H1 (cell line): ENCODE data around the gene TSSK6. TPM values are rescaled to one million over a fixed set of nuclear protein-coding genes. Genes with fewer than 3 reads are reported as not detected.

Experiments used
- CTCF ChIA-PET: fragments of 300-600 bp; sonication (Branson Sonifier 250); formaldehyde crosslinking; loops from one replicate; lab custom pipeline; 2021; ENCODE audit not compliant: partially characterized antibody; lab: Charles Lee
- POLR2A ChIA-PET: fragments of 300-600 bp; sonication (Branson Sonifier 250); formaldehyde crosslinking; loops from one replicate; lab custom pipeline; 2021; ENCODE audit warnings: inconsistent platforms; ENCODE audit not compliant: partially characterized antibody; lab: Charles Lee
- DNase-seq, 2 experiments: peaks; one replicate each; pipeline versions ENCODE4 v3.0.0 to v3.0.0-alpha.2; 2010 to 2022; ENCODE audit warnings: low spot score in 2 of 2, low read depth in 1 of 2, mixed read lengths in 1 of 2
- FAIRE-seq: peaks from 2 replicates; lab custom pipeline; 2011; peaks lifted over from hg19 to GRCh38; lab: Jason Lieb, UNC
- H2AFZ ChIP-seq: 2 replicates; pipeline ENCODE4 v1.8.1; 2012; ENCODE audit warnings: low read length, inconsistent platforms
- H2AK5ac ChIP-seq: 2 replicates; pipeline ENCODE4 v1.6.1; 2013; ENCODE audit warnings: low read depth, low read length
- H2BK120ac ChIP-seq: replicated peaks from 2 replicates; pipeline ENCODE3; 2013; ENCODE audit warnings: low read depth, low read length, inconsistent platforms
- H2BK12ac ChIP-seq: 2 replicates; pipeline ENCODE4 v1.6.1; 2013; ENCODE audit warnings: low read depth, low read length
- H2BK15ac ChIP-seq: 2 replicates; pipeline ENCODE4 v1.6.1; 2013; ENCODE audit warnings: low read length
- H2BK20ac ChIP-seq: 2 replicates; pipeline ENCODE4 v1.6.1; 2013; ENCODE audit warnings: low read length
- H2BK5ac ChIP-seq: 2 replicates; pipeline ENCODE4 v1.6.1; 2013; ENCODE audit warnings: low read depth, low read length
- H3K14ac ChIP-seq: 2 replicates; pipeline ENCODE4 v1.6.1; 2013; ENCODE audit warnings: inconsistent platforms; ENCODE audit not compliant: insufficient read length
- H3K18ac ChIP-seq: 2 replicates; pipeline ENCODE4 v1.6.1; 2013; ENCODE audit warnings: low read length; ENCODE audit errors: extremely low read depth
- H3K23ac ChIP-seq: 2 replicates; pipeline ENCODE4 v1.6.1; 2013; ENCODE audit warnings: inconsistent platforms; ENCODE audit not compliant: insufficient read length
- H3K23me2 ChIP-seq: 2 replicates; pipeline ENCODE4 v1.6.1; 2013; ENCODE audit warnings: low read depth, low read length
- H3K27ac ChIP-seq: 2 replicates; pipeline ENCODE4 v1.6.1; 2011; ENCODE audit warnings: low read depth, low read length, inconsistent platforms
- H3K27me3 ChIP-seq, 4 experiments: replicated peaks in 1 of 4; 1 replicate in 1 of 4; 2 replicates in 3 of 4; pipeline versions ENCODE4 v1.6.1 to v1.8.1; 2011 to 2013; ENCODE audit warnings: low read length in 3 of 4, mild to moderate bottlenecking in 3 of 4, inconsistent platforms in 2 of 4, mixed read lengths in 2 of 4, moderate library complexity in 1 of 4; ENCODE audit not compliant: control insufficient read depth in 3 of 4, insufficient read depth in 3 of 4; ENCODE audit errors: extremely low read depth in 1 of 4
- H3K36me3 ChIP-seq, 4 experiments: 2 replicates each; pipeline versions ENCODE4 v1.6.1 to v1.8.1; 2011 to 2013; ENCODE audit warnings: mild to moderate bottlenecking in 4 of 4, low read length in 3 of 4, moderate library complexity in 2 of 4, control low read depth in 1 of 4, inconsistent platforms in 1 of 4; ENCODE audit not compliant: insufficient read depth in 4 of 4, control insufficient read depth in 2 of 4
- H3K4ac ChIP-seq: replicated peaks from 2 replicates; pipeline ENCODE3; 2013; ENCODE audit warnings: low read length, low read depth, mixed read lengths, inconsistent platforms; ENCODE audit not compliant: insufficient read length
- H3K4me1 ChIP-seq, 4 experiments: replicated peaks in 1 of 4; 1 replicate in 1 of 4; 2 replicates in 3 of 4; pipeline versions ENCODE4 v1.6.1 to v1.8.1; 2011 to 2013; ENCODE audit warnings: low read length in 3 of 4, inconsistent platforms in 2 of 4, mixed read lengths in 1 of 4; ENCODE audit not compliant: insufficient read depth in 4 of 4, control insufficient read depth in 3 of 4
- H3K4me2 ChIP-seq, 2 experiments: 2 replicates each; pipeline versions ENCODE4 v1.6.1 to v1.8.1; 2011 to 2013; ENCODE audit warnings: low read depth in 2 of 2, low read length in 2 of 2, control low read depth in 1 of 2, inconsistent platforms in 1 of 2, mild to moderate bottlenecking in 1 of 2; ENCODE audit not compliant: insufficient read depth in 1 of 2
- H3K4me3 ChIP-seq, 4 experiments: fragments of 200-600, 300-600 bp in 1 of 4; sonication (generic), shearing (Covaris generic), sonication (Bioruptor Twin) in 1 of 4; 2 replicates each; pipeline versions ENCODE4 v1.5.1 to v1.8.1; 2011 to 2016; ENCODE audit warnings: low read length in 4 of 4, low read depth in 3 of 4, control low read depth in 2 of 4, inconsistent platforms in 2 of 4, mild to moderate bottlenecking in 2 of 4, mixed read lengths in 1 of 4, moderate library complexity in 1 of 4; ENCODE audit not compliant: insufficient read depth in 2 of 4; ENCODE audit errors: extremely low read depth in 1 of 4
- H3K56ac ChIP-seq: replicated peaks from 2 replicates; pipeline ENCODE3; 2013; ENCODE audit warnings: low read depth, mild to moderate bottlenecking, mixed read lengths, low read length, inconsistent platforms; ENCODE audit not compliant: insufficient read length
- H3K79me1 ChIP-seq: 2 replicates; pipeline ENCODE4 v1.6.1; 2013; ENCODE audit warnings: low read depth, low read length, control low read depth
- H3K79me2 ChIP-seq, 2 experiments: 2 replicates each; pipeline versions ENCODE4 v1.6.1 to v1.8.1; 2012 to 2013; ENCODE audit warnings: low read length in 2 of 2, mild to moderate bottlenecking in 2 of 2, inconsistent platforms in 1 of 2; ENCODE audit not compliant: insufficient read depth in 2 of 2, control insufficient read depth in 1 of 2
- H3K9ac ChIP-seq, 4 experiments: replicated peaks in 1 of 4; 1 replicate in 1 of 4; 2 replicates in 3 of 4; pipeline versions ENCODE4 v1.6.1 to v1.8.1; 2011 to 2013; ENCODE audit warnings: low read depth in 3 of 4, low read length in 3 of 4, control low read depth in 2 of 4, mild to moderate bottlenecking in 2 of 4, moderate library complexity in 2 of 4, inconsistent platforms in 1 of 4; ENCODE audit errors: extremely low read depth in 1 of 4
- H3K9me3 ChIP-seq, 2 experiments: 2 replicates each; pipeline versions ENCODE4 v1.6.1 to v1.8.1; 2012 to 2013; ENCODE audit warnings: mild to moderate bottlenecking in 2 of 2, moderate library complexity in 2 of 2, control low read depth in 1 of 2, inconsistent platforms in 1 of 2, low read depth in 1 of 2, low read length in 1 of 2, mixed read lengths in 1 of 2; ENCODE audit not compliant: insufficient read depth in 2 of 2
- H4K20me1 ChIP-seq, 2 experiments: replicated peaks in 1 of 2; 2 replicates each; pipeline versions ENCODE3 to v1.8.1; 2011 to 2013; ENCODE audit warnings: inconsistent platforms in 2 of 2, low read length in 2 of 2, mild to moderate bottlenecking in 1 of 2; ENCODE audit not compliant: insufficient read depth in 2 of 2, control insufficient read depth in 1 of 2
- H4K5ac ChIP-seq: 2 replicates; pipeline ENCODE4 v1.6.1; 2013; ENCODE audit warnings: low read length, low read depth, mixed read lengths, inconsistent platforms; ENCODE audit not compliant: insufficient read length
- H4K8ac ChIP-seq: 2 replicates; pipeline ENCODE4 v1.8.0; 2013; ENCODE audit warnings: mild to moderate bottlenecking, moderate library complexity, low read length, inconsistent platforms; ENCODE audit not compliant: insufficient read depth; ENCODE audit errors: extremely low read depth
- H4K91ac ChIP-seq: replicated peaks from 2 replicates; pipeline ENCODE3; 2013; ENCODE audit warnings: low read length, mixed read lengths, inconsistent platforms; ENCODE audit not compliant: insufficient read length
- CBX5 ChIP-seq: fragments of 300-800, 300-1000 bp; sonication (generic); IDR thresholded peaks from 2 replicates; pipeline ENCODE4 v1.7.1; 2016; ENCODE audit warnings: antibody characterized with exemption, low read length, low read depth
- CTBP2 ChIP-seq: IDR thresholded peaks from 2 replicates; pipeline ENCODE4 v1.7.0; 2011; ENCODE audit warnings: borderline replicate concordance, mild to moderate bottlenecking, moderate library complexity, mixed read lengths, low read length; ENCODE audit not compliant: insufficient read depth, insufficient read length
- E2F6 ChIP-seq: IDR thresholded peaks from 2 replicates; pipeline ENCODE4 v1.6.1; 2012; ENCODE audit warnings: inconsistent platforms
- KDM4A ChIP-seq: IDR thresholded peaks from one replicate; pipeline ENCODE4 v1.7.1; 2012; ENCODE audit warnings: low read depth, mild to moderate bottlenecking, moderate library complexity, low read length, inconsistent platforms; ENCODE audit not compliant: severe bottlenecking
- MAX ChIP-seq: IDR thresholded peaks from 2 replicates; pipeline ENCODE4 v1.6.1; 2012; ENCODE audit warnings: inconsistent platforms
- POLR2A ChIP-seq, 2 experiments: IDR thresholded peaks; 1 replicate in 1 of 2; 2 replicates in 1 of 2; pipeline ENCODE4 v1.6.1; 2011; ENCODE audit warnings: low read depth in 2 of 2, low read length in 2 of 2, mild to moderate bottlenecking in 2 of 2; ENCODE audit errors: control extremely low read depth in 1 of 2
- RXRA ChIP-seq: IDR thresholded peaks from 2 replicates; pipeline ENCODE4 v1.6.1; 2011; ENCODE audit warnings: low read depth, mild to moderate bottlenecking, low read length, moderate library complexity; ENCODE audit not compliant: insufficient read depth
- TAF7 ChIP-seq: optimal IDR thresholded peaks from 2 replicates; pipeline ENCODE3; 2011; ENCODE audit warnings: low read depth, mild to moderate bottlenecking, inconsistent platforms, low read length, moderate library complexity, borderline replicate concordance
- TCF12 ChIP-seq: IDR thresholded peaks from 2 replicates; pipeline ENCODE4 v1.6.1; 2011; ENCODE audit warnings: low read depth, mild to moderate bottlenecking, low read length
- USF2 ChIP-seq: IDR thresholded peaks from 2 replicates; pipeline ENCODE4 v1.6.1; 2011; ENCODE audit warnings: low read length, improper control_type of control experiment
- WGBS, 2 experiments: shearing (Covaris generic) in 1 of 2; methylation state at CpG; one replicate each; pipeline versions ENCODE4 v1.1.6 to v1.1.7; 2013 to 2015; ENCODE audit warnings: low lambda C conversion rate in 2 of 2, mixed read lengths in 2 of 2, inconsistent platforms in 1 of 2, low coverage in 1 of 2, missing lambda C conversion rate in 1 of 2; ENCODE audit not compliant: insufficient replicate concordance in 2 of 2, insufficient coverage in 1 of 2, insufficient read length in 1 of 2; ENCODE audit errors: extremely low coverage in 1 of 2, missing lambda C conversion rate in 1 of 2; 5-methylcytosine and 5-hydroxymethylcytosine counted together
- polyA plus RNA-seq, 7 experiments: library from polyadenylated mRNA; depleted of rRNA in 3 of 7; stranded (reverse) in 5 of 7; unstranded in 2 of 7; fragments of >200 nt in 5 of 7; fragments of 200-250 nt in 2 of 7; gene quantifications; 1 replicate in 5 of 7; 2 replicates in 1 of 7; 4 replicates in 1 of 7; pipeline versions ENCODE4 v1.2.1 to v1.2.3, GENCODE V29; 2011 to 2013; ENCODE audit warnings: missing spikeins in 2 of 7, mixed read lengths in 2 of 7
- total RNA-seq: library from RNA; stranded (reverse); fragmentation: NEBNext Ultra II Directional; extraction: Animal tissue kit (Norgen Biotek cat#: 25700); gene quantifications from 2 replicates; pipeline ENCODE4 v1.2.1, GENCODE V29; 2021

Gene TSSK6
- total and polyA plus RNA-seq, 2 of the 8 experiments (the other 6 are each of a cell fraction or from before 2014, with no cell fraction given), result 3.6 to 7.8 TPM

- Histone ChIP-seq H3K79me1 (peaks cover 4% of the 10 kb centered on the region), H3K79me2 (no peaks in the 10 kb centered on the region), H3K23ac (no peak overlapping the region), H3K4me2 (no peak overlapping the region), H3K14ac (no peak overlapping the region), H3K27ac (no peak overlapping the region), H3K18ac (no peak overlapping the region), H3K36me3 (peaks cover 25 to 63% (median 57%) of the 10 kb centered on the region in 4 experiments), H4K5ac (no peak overlapping the region), H3K9me3 (no peaks in the 10 kb centered on the region), H4K8ac (peak overlapping the region; percentile 25; the same call in 1 of the 2 replicates), H3K4me3 (no peak overlapping the region), H2BK5ac (no peak overlapping the region), H3K4me1 (no peaks in the 10 kb centered on the region), H4K20me1 (peaks cover 5 to 21% of the 10 kb centered on the region in 2 experiments), H3K23me2 (peaks cover 2% of the 10 kb centered on the region; the same call in 1 of the 2 replicates), H3K56ac (no peak overlapping the region), H3K27me3 (no peaks in the 10 kb centered on the region), H2AK5ac (no peak overlapping the region), H3K9ac (no peak overlapping the region), H2BK120ac (no peak overlapping the region), H2BK12ac (no peak overlapping the region), H4K91ac (no peak overlapping the region), H2AFZ (no peak overlapping the region), H3K4ac (no peak overlapping the region), H2BK20ac (no peak overlapping the region), H2BK15ac (no peak overlapping the region)
- DNase-seq, result no peak
- FAIRE-seq, result no peak
- POLR2A ChIA-PET, result no interaction called here
- TF ChIP-seq POLR2A (IDR thresholded peaks at IDR 0.05; ENCODE audit: control extremely low read depth in 1 of 2, low read depth in 2 of 2, low read length in 2 of 2) (no peak), MAX (no peak), E2F6 (no peak), CTBP2 (no peak), TAF7 (no peak), KDM4A (no peak), RXRA (no peak), USF2 (no peak), CBX5 (no peak), TCF12 (no peak)
- CTCF ChIA-PET, result interaction anchor here (0.6 kb wide), 1 partner anchor 270 kb away, joined by 3 read pairs; no protein-coding TSS in a partner anchor
- WGBS, 2 experiments, result 96% methylated on average over 26 of the region's 26 CpGs; no CpG with 5 or more reads in 1 of the 2 experiments
Measured at GRCh38 chr19:19501798-19502197, 13.6 kb downstream of the TSSK6 start.
